Gastrocnemius medialis (tissue), 4 donors: Measurements from ENCODE around the gene HABP4.

Experiments used
- CTCF ChIP-seq, 5 experiments: fragments of 450-650 bp in 3 of 5; fragments of 200-600 bp in 2 of 5; sonication (generic) in 2 of 5; IDR thresholded peaks in 4 of 5; conservative IDR thresholded peaks in 1 of 5; 1 replicate in 4 of 5; 2 replicates in 1 of 5; pipeline ENCODE4 v1.5.1; 2016 to 2019; ENCODE audit warnings: antibody characterized with exemption in 5 of 5, mild to moderate bottlenecking in 3 of 5, moderate library complexity in 3 of 5
- POLR2A ChIP-seq, 2 donors: fragments of 450-650 bp; IDR thresholded peaks; one replicate each; pipeline ENCODE4 v1.6.1; 2017; ENCODE audit warnings: antibody characterized with exemption in 2 of 2, mild to moderate bottlenecking in 2 of 2, moderate library complexity in 2 of 2

- TF ChIP-seq CTCF (IDR thresholded peaks at IDR 0.05 in 4 of 5, conservative IDR thresholded peaks at IDR 0.05 in 1 of 5) (no peak), POLR2A (IDR thresholded peaks at IDR 0.05) (no peak)
Observed at GRCh38 chr9:96460882-96461281, 10.9 kb downstream of the HABP4 start.
